Measurements from ENCODE around the gene GRIN2C.

Gene GRIN2C

DNA sequence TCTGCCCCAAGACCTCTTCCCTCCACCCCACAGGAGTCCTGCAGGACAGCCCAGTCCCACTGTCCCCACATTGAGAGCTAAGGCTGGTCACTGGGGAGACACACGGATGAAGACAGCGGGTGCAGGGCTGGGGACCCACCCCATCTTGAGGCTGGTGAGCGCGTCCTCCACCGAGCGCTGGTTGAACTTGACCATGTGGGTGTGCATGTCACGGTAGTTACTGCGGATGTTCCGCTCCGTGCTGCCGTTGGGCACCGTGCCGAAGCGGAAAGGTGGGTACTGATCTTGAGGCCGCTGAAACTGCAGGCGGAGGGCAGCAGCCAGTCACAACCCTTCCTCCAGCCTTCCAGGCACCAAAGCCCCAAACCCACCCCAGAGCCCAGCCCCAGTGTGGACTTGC lies 13.1 kb downstream of the GRIN2C start:
- DNase-seq (ENCODE audit: low spot score): no peak

GRCh38 chr17:74843352-74843627 lies 16.4 kb downstream of the GRIN2C start:
- DNase-seq (ENCODE audit: low spot score): no peak

GRCh38 chr17:74842599-74843351 lies 16.9 kb downstream of the GRIN2C start:
- peak; percentile 75 for DNase-seq (ENCODE audit: low spot score)

DNA sequence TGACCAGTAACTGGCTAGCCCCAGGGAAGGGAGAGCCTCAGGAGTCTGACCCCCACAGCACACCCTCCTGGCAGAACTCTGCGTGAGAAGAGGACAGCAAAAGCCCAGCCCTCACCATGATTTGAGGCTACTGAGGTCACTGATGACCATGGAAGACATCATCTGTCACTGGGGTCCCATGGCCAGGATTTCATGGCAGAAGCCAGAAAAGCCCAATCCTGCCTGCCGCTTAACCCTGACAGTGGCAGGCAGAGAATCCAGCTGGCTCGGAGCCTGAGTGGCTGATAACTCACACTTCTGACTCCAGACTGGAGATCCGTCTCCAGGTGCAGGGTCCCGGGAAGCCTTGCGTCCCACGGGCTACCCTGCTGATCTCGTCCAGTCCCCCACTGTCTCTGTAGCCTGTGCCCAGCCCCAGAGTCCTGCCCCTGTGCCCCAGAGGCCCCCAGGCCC lies 17.5 kb downstream of the GRIN2C start:
- no peak for DNase-seq (ENCODE audit: low spot score)

GRCh38 chr17:74840989-74841666 lies 18.6 kb downstream of the GRIN2C start:
- peak; percentile 61 for DNase-seq (ENCODE audit: low spot score)

GRCh38 chr17:74839990-74840852 lies 19.5 kb downstream of the GRIN2C start:
- DNase-seq (ENCODE audit: low spot score): no peak

- no peak for DNase-seq (ENCODE audit: low spot score)
Measured at GRCh38 chr17:74838274-74838673, 21.4 kb downstream of the GRIN2C start.

DNA sequence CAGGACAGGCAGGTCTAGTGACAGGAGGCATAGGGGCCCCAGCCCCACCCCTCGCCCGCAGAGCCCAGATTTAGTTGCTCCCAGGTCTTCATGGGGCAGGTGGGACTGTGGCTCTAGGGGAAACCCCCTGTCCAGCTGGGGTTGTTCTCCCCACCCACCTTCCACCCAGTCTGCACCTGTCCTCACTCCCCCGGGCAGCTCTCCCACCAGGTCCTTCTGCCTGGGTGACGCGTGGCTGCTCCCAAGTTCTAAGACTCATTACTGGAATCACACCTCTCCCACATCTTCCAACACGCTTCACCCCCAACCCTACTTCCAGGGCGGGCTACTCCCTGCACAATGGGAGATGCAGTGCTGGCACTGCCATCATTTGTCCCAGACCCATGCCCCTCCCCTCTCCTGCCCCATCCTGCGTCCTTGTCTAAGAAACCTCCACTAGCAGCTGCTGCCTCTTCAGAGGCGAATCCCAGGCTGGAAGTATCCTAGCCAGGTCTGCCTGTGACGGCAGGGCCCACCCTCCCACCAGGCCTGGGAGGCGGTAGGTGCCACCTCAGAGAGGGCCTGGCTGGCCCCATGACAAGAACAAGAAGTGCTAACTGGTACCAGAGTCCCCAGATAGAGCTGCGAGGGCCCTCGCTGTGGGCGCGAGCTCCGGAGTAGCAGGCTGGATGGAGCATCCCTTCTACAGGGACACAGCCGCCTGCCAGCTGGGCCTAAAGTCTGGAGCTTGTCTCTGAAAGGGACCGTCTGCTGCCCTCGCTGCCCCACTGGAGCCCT lies 22.8 kb downstream of the GRIN2C start:
- no peak for DNase-seq (ENCODE audit: low spot score)

DNA sequence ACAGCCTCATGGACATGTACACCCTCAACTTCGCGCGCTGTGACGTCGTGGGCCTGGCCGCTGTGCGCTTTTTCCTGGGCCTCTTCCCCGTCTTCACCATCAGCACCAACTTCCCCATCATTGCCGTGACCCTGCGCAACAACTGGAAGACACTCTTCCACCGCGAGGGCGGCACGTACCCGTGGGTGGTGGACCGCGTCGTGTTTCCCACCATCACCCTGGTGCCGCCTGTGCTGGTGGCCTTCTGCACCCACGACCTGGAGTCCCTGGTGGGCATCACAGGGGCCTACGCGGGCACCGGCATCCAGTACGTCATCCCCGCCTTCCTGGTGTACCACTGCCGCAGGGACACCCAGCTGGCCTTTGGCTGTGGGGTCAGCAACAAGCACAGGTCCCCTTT lies 23.5 kb downstream of the GRIN2C start:
- DNase-seq (ENCODE audit: low spot score): no peak

DNA sequence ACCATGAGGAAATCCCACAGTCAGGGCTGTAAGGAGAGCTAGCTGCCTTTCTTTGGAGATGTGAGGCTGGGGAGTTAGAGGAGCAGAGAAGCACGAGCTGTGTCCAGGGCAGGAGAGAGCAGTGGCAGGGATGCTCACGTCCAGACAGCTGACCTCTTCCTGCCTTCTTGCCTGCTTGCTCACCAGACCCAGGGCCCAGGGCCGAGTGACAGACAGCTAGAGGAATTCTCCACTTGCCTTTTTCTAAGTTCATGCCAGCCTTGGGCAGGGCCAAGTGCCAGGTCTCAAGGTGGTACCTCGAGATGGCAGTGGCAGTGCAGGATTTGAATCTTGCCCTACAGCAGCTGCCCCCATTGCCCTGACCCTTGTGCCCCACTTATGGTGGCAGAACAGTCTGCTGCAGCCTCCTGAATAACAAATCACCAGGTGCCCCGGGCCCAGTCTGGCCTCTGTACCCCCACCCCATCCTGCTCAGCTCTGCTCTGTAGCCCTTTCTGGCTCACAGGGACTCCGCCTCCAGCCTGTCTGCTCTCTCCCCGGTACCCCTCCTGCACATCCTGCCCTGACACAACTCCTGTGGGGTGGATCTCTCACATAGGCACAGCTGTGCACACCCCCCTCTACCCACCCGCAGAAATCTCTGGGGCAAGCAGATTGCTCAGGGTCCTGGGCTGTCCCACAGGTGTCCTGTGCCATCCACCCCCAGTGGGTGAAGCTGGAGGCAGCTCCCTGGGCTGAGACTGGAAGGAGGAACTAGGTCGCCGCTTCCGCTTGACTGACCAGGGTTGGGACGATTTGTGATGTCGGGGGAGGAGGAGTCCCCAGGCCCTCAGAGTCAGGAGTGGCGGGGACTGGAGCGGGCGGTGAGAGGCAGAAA lies 25.9 kb downstream of the GRIN2C start:
- no peak for DNase-seq (ENCODE audit: low spot score)

DNA sequence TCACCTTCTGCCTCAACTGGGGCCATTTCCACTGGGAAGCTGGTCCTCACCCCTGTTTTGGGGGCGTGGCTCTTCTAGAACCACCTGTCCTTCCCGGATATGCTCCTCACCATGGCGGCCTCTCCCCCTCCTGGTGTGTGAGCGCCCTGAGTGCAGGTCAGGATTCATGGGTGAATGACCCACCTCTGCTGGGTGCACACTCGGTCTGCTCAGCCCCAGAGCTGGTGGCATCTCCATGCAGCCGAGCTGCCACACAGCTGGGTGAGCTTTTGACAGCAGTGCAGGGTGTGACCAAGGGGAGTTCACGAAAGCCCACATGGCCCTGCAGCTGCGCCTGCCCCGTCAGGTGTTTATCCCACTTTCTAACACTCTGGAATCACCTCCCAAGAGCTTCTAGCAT lies 27.3 kb downstream of the GRIN2C start:
- no peak for DNase-seq (ENCODE audit: low spot score)

DNA sequence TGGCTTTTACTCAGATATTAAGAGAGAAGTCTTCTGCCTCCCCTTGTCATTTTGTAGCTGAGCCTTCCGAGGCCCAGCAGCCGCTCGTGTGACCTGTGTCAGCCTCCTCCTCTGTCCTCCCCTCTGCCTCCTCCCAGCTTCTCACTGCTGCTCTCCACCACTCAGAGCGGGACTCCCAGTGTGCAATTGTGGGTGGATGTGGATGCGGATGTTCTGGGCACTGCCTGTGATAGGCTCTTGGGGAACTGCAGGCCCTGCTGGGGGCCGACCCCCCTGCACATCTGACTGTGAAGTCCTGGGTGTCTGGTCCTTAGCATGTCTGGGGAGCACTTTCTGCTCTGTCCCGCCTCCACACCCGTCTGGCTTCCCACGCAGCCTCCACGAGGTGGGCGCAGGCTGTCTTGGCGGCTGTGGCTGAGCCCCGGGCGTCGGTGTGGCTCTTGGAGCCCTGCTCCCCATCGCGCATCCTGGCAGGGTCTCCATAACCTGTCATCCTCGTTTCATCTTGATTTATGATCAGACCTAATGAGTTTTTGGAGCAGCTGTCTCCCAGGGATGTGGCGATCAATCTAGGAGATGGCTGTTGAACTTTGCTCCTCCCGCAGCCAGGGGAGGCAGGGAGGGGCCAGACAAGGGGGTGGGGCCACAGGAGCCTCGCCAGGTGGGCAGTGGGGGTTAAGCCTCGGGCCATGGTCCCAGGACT lies 28.1 kb downstream of the GRIN2C start:
- DNase-seq (ENCODE audit: low spot score): no peak

DNA sequence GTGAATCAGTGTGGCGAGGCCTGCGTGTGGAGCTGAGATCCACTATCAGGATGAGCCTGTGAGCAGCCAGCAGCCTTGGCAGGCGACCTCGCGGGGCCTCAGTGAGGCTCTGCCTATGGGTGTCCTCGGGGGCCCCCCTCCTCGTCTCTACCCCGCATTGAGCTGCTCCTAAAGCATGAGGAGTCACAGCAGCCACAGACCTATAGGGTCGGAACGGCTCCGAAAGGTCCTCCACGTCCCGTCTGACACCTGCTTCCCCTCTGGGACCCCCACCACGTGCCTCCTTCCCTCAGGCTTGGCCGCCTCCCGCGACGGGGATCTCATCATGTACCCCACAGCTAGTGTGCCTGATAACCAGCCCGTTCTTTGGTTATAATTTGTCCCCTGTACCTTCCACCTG lies 28.8 kb downstream of the GRIN2C start:
- no peak for DNase-seq (ENCODE audit: low spot score)

DNA sequence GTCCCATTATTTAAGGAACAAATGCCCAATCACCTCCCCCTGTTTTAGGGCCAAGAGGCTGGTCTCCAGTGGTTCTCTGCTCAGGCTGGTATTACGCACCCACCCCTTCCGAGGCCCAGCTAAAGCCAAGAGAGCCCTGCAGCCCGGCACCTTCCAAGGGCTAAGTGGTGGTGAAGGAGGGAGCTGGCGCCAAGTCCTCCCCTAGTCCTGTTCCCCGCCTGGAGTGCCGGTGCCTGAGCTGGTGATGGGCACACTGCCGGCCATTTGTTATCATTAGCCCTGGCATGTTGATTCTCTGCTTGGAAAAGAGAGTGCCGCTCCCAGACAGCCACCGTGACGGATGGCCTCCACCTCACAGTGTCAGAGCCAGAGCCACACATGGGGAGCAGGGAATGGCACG lies 31.9 kb downstream of the GRIN2C start:
- DNase-seq (ENCODE audit: low spot score): no peak

GRCh38 chr17:74825952-74826719 lies 33.5 kb downstream of the GRIN2C start:
- DNase-seq (ENCODE audit: low spot score): no peak

- no peak for DNase-seq (ENCODE audit: low spot score)
Measured at GRCh38 chr17:74824961-74825627, 34.6 kb downstream of the GRIN2C start.

- peak; percentile 84 for DNase-seq (ENCODE audit: low spot score)
Measured at GRCh38 chr17:74822939-74823367, 36.7 kb downstream of the GRIN2C start.

GRCh38 chr17:74822335-74822938 lies 37.2 kb downstream of the GRIN2C start:
- DNase-seq (ENCODE audit: low spot score): no peak
